ENCODE data around the gene SNRNP35. TPM values are rescaled to one million over a fixed set of nuclear protein-coding genes. Genes with fewer than 3 reads are reported as not detected.
"Not testable (repeated sequence)": the region's sequence is repeated elsewhere in the genome, so short reads cannot be mapped to it uniquely, and the experiment has no call there.

Gene SNRNP35
- total RNA-seq, 3 donors from 2014 or later (not counting 1 experiment from before 2014, with no cell fraction given) = 25.6 to 34.8 (median 28.7) TPM

GRCh38 chr12:123491481-123491880 is 33.5 kb downstream of the SNRNP35 start:
- ATAC-seq (no peak), DNase-seq (no peak)
- Histone ChIP-seq H3K27ac (ENCODE audit: low read length) (no peak overlapping the region), H3K27me3 (ENCODE audit: control insufficient read depth, insufficient read depth, low read length) (no peaks in the 10 kb centered on the region), H3K36me3 (ENCODE audit: control insufficient read depth, insufficient read depth, low read length) (no peaks in the 10 kb centered on the region), H3K4me3 (ENCODE audit: low read length) (no peak overlapping the region), H3K4me1 (ENCODE audit: control insufficient read depth, insufficient read depth, low read length) (no peaks in the 10 kb centered on the region), H3K9me3 (ENCODE audit: control insufficient read depth, insufficient read depth, low read length) (no peaks in the 10 kb centered on the region)
- no peaks in the 10 kb centered on the region for H3K27me3 Mint-ChIP-seq (ENCODE audit: low read depth in 2 of 2)
- no peak overlapping the region for H3K27ac Mint-ChIP-seq
- H3K9me3 Mint-ChIP-seq = no peaks in the 10 kb centered on the region
- no peak for TF ChIP-seq CTCF (IDR thresholded peaks at IDR 0.05)
- 93% methylated on average over 13 of the region's 13 CpGs for whole genome bisulfite sequencing (ENCODE audit: insufficient coverage)
- H3K4me1 Mint-ChIP-seq = no peaks in the 10 kb centered on the region
- intact Hi-C loops (cut with micrococcal nuclease) = no loop called here
- H3K36me3 Mint-ChIP-seq = no peaks in the 10 kb centered on the region
- no peak overlapping the region for H3K4me3 Mint-ChIP-seq

- DNase-seq; H3K4me3 Mint-ChIP-seq; H3K36me3 ChIP-seq (ENCODE audit: control insufficient read depth, insufficient read depth, low read length); intact Hi-C loops (cut with micrococcal nuclease); H3K4me3 ChIP-seq (ENCODE audit: low read length); H3K9me3 ChIP-seq (ENCODE audit: control insufficient read depth, insufficient read depth, low read length); H3K27me3 ChIP-seq (ENCODE audit: control insufficient read depth, insufficient read depth, low read length); ATAC-seq; H3K36me3 Mint-ChIP-seq; H3K27ac Mint-ChIP-seq; H3K9me3 Mint-ChIP-seq; H3K4me1 ChIP-seq (ENCODE audit: control insufficient read depth, insufficient read depth, low read length); H3K27me3 Mint-ChIP-seq (ENCODE audit: low read depth in 2 of 2); H3K4me1 Mint-ChIP-seq; H3K27ac ChIP-seq (ENCODE audit: low read length): not testable (repeated sequence)
- WGBS (ENCODE audit: insufficient coverage) = 98% methylated on average over 6 of the region's 7 CpGs
Measured at GRCh38 chr12:123492339-123493039, 34.5 kb downstream of the SNRNP35 start.

- no peaks in the 10 kb centered on the region for H3K36me3 Mint-ChIP-seq
- no peaks in the 10 kb centered on the region for H3K27me3 ChIP-seq (ENCODE audit: control insufficient read depth, insufficient read depth, low read length)
- no peaks in the 10 kb centered on the region for H3K9me3 Mint-ChIP-seq
- H3K27ac Mint-ChIP-seq = no peak overlapping the region
- intact Hi-C loops (cut with micrococcal nuclease) = no loop called here
- DNase-seq = no peak
- H3K36me3 ChIP-seq (ENCODE audit: control insufficient read depth, insufficient read depth, low read length) = no peaks in the 10 kb centered on the region
- ATAC-seq = no peak
- H3K4me1 Mint-ChIP-seq = peaks cover 0 to 5% of the 10 kb centered on the region in 2 donors
- TF ChIP-seq CTCF (IDR thresholded peaks at IDR 0.05) = no peak
- no peak overlapping the region for H3K27ac ChIP-seq (ENCODE audit: low read length)
- H3K9me3 ChIP-seq (ENCODE audit: control insufficient read depth, insufficient read depth, low read length) = no peaks in the 10 kb centered on the region
- 92% methylated on average over 18 of the region's 18 CpGs for WGBS (ENCODE audit: insufficient coverage)
- no peak overlapping the region for H3K4me3 ChIP-seq (ENCODE audit: low read length)
- H3K27me3 Mint-ChIP-seq (ENCODE audit: low read depth in 2 of 2) = no peaks in the 10 kb centered on the region
- H3K4me3 Mint-ChIP-seq = no peak overlapping the region
- no peaks in the 10 kb centered on the region for H3K4me1 ChIP-seq (ENCODE audit: control insufficient read depth, insufficient read depth, low read length)
Measured at GRCh38 chr12:123494124-123494851, 36.3 kb downstream of the SNRNP35 start.

GRCh38 chr12:123497065-123497464 is 39.1 kb downstream of the SNRNP35 start:
- DNase-seq (no peak), ATAC-seq (no peak)
- intact Hi-C loops (cut with micrococcal nuclease) = no loop called here
- no peak for TF ChIP-seq CTCF (IDR thresholded peaks at IDR 0.05)
- no peaks in the 10 kb centered on the region for H3K4me1 ChIP-seq (ENCODE audit: control insufficient read depth, insufficient read depth, low read length)
- no peak overlapping the region for H3K27ac Mint-ChIP-seq
- H3K27ac ChIP-seq (ENCODE audit: low read length) = no peak overlapping the region
- H3K27me3 Mint-ChIP-seq (ENCODE audit: low read depth in 2 of 2) = no peaks in the 10 kb centered on the region
- WGBS (ENCODE audit: insufficient coverage) = 96% methylated on average over 7 of the region's 7 CpGs
- H3K36me3 ChIP-seq (ENCODE audit: control insufficient read depth, insufficient read depth, low read length) = no peaks in the 10 kb centered on the region
- H3K9me3 ChIP-seq (ENCODE audit: control insufficient read depth, insufficient read depth, low read length) = no peaks in the 10 kb centered on the region
- H3K36me3 Mint-ChIP-seq = no peaks in the 10 kb centered on the region
- no peaks in the 10 kb centered on the region for H3K27me3 ChIP-seq (ENCODE audit: control insufficient read depth, insufficient read depth, low read length)
- no peak overlapping the region for H3K4me3 ChIP-seq (ENCODE audit: low read length)
- no peaks in the 10 kb centered on the region for H3K9me3 Mint-ChIP-seq
- no peak overlapping the region for H3K4me3 Mint-ChIP-seq
- peaks cover 0 to 5% of the 10 kb centered on the region in 2 donors for H3K4me1 Mint-ChIP-seq
